ENCODE measurements around the gene FYTTD1. TPM values are rescaled to one million over a fixed set of nuclear protein-coding genes. Genes with fewer than 3 reads are reported as not detected.

FYTTD1 gene
- total RNA-seq, 1 experiment from 2014 or later: 70.7 TPM

DNA sequence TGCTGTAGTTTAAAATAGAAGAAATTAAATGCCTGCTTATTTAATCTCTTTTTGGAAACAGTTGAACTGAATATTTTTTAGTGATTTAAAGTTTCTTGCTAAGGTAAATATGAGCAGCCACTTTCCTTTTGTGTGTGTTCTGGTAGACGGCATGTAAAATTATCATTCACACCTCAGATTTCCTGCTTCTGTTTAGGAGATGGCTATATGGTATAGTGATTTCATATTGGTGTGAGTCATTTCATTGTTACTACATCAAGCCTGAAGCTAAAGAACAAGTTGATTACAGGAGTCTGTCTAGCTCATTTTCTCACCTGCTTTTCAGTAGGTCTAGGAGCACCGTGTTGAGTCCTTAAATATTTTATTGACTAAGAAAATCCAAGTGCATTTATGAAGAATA lies 43.6 kb downstream of the FYTTD1 start:
- H3K9ac ChIP-seq (ENCODE audit: low read length): no peak overlapping the region
- TF ChIP-seq EGR1 (IDR thresholded peaks at IDR 0.05; ENCODE audit: low read depth) (no peak), POLR2AphosphoS5 (IDR thresholded peaks at IDR 0.05; ENCODE audit: low read depth, low read length) (no peak), CEBPB (IDR thresholded peaks at IDR 0.05; ENCODE audit: low read depth) (no peak), SP1 (IDR thresholded peaks at IDR 0.05; ENCODE audit: low read depth) (no peak), ELF1 (IDR thresholded peaks at IDR 0.05; ENCODE audit: borderline replicate concordance, low read depth) (no peak), FOSL1 (IDR thresholded peaks at IDR 0.05; ENCODE audit: low read depth) (no peak)
- TF ChIP-seq, protein P1, sequence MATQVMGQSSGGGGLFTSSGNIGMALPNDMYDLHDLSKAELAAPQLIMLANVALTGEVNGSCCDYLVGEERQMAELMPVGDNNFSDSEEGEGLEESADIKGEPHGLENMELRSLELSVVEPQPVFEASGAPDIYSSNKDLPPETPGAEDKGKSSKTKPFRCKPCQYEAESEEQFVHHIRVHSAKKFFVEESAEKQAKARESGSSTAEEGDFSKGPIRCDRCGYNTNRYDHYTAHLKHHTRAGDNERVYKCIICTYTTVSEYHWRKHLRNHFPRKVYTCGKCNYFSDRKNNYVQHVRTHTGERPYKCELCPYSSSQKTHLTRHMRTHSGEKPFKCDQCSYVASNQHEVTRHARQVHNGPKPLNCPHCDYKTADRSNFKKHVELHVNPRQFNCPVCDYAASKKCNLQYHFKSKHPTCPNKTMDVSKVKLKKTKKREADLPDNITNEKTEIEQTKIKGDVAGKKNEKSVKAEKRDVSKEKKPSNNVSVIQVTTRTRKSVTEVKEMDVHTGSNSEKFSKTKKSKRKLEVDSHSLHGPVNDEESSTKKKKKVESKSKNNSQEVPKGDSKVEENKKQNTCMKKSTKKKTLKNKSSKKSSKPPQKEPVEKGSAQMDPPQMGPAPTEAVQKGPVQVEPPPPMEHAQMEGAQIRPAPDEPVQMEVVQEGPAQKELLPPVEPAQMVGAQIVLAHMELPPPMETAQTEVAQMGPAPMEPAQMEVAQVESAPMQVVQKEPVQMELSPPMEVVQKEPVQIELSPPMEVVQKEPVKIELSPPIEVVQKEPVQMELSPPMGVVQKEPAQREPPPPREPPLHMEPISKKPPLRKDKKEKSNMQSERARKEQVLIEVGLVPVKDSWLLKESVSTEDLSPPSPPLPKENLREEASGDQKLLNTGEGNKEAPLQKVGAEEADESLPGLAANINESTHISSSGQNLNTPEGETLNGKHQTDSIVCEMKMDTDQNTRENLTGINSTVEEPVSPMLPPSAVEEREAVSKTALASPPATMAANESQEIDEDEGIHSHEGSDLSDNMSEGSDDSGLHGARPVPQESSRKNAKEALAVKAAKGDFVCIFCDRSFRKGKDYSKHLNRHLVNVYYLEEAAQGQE (IDR thresholded peaks at IDR 0.05; ENCODE audit: low read depth): no peak
- H3K4me2 ChIP-seq (ENCODE audit: low read length): no peak overlapping the region
- ChIA-PET CTCF (no interaction called here), RAD21 (ENCODE audit: low non-redundant PET in 1 of 2, low total read pairs in 2 of 2, uncharacterized antibody in 2 of 2, unreplicated experiment in 2 of 2) (no interaction called here), POLR2A (interaction anchor here (0.6 to 0.9 kb wide), 2 partner anchors 26 to 57 kb away, joined by 3 read pairs; no protein-coding TSS in a partner anchor)
- no peaks in the 10 kb centered on the region for H3K9me2 ChIP-seq (ENCODE audit: insufficient read depth)
- intact Hi-C loops (cut with micrococcal nuclease): loop anchor here (10.0 kb wide), 1 partner anchor 108 kb away; no protein-coding TSS in a partner anchor
- no peaks in the 10 kb centered on the region for H4K20me1 ChIP-seq (ENCODE audit: insufficient read depth)
- H3K27me3 ChIP-seq (ENCODE audit: insufficient read depth, low read length): no peaks in the 10 kb centered on the region
- H3K4me3 ChIP-seq (replicated peaks in 1 of 2; ENCODE audit: low read depth in 1 of 2, low read length in 2 of 2): no peak overlapping the region
- no peak for ATAC-seq
- H3K36me3 ChIP-seq (ENCODE audit: control insufficient read depth in 1 of 2, insufficient read depth in 2 of 2, low read length in 2 of 2): no peaks in the 10 kb centered on the region
- DNase-seq (ENCODE audit: low read depth, low spot score): no peak
- H3K27ac ChIP-seq (ENCODE audit: low read depth, low read length): no peak overlapping the region
- no peaks in the 10 kb centered on the region for H3K9me3 ChIP-seq (ENCODE audit: control insufficient read depth in 1 of 2, insufficient read depth in 1 of 2, low read depth in 1 of 2, low read length in 2 of 2)
- H3K4me1 ChIP-seq (ENCODE audit: control insufficient read depth in 1 of 2, insufficient read depth in 2 of 2, low read length in 2 of 2): peaks cover 0 to 15% of the 10 kb centered on the region in 2 experiments; a peak in 1 of 4 replicates
- H2AFZ ChIP-seq (ENCODE audit: low read depth, low read length, poor library complexity, severe bottlenecking): no peak overlapping the region
- BruUV-seq (replicated peaks): TSS peak; percentile 24
- peaks cover 62% of the 10 kb centered on the region for H3K79me2 ChIP-seq (ENCODE audit: insufficient read depth, low read length)

Data from HCT116 (cell line).